OCI-LY3 (cell line): ENCODE results near the gene FRMPD4.

ENCODE experiments used
- H2AFZ ChIP-seq: fragments of 200-600, 300-600 bp; shearing (Covaris generic); 2 replicates; pipeline ENCODE4 v1.6.0; 2014; ENCODE audit warnings: antibody characterized with exemption, low read depth, low read length
- H3K27ac ChIP-seq: fragments of 200-600, 300-600 bp; sonication (generic); 2 replicates; pipeline ENCODE4 v1.5.1; 2014; ENCODE audit warnings: mild to moderate bottlenecking, low read length, moderate library complexity, mixed read lengths
- H3K27me3 ChIP-seq: fragments of 200-600, 300-600 bp; sonication (generic); 2 replicates; pipeline ENCODE4 v1.6.1; 2014; ENCODE audit warnings: low read depth, low read length, mixed read lengths
- H3K36me3 ChIP-seq: fragments of 200-600, 300-600 bp; sonication (generic); replicated peaks from 2 replicates; pipeline ENCODE3; 2014; ENCODE audit warnings: low read depth, low read length, mixed read lengths
- H3K4me1 ChIP-seq: fragments of 300-600, 200-600 bp; sonication (generic); 2 replicates; pipeline ENCODE4 v1.6.1; 2014; ENCODE audit warnings: low read length, mixed read lengths
- H3K4me2 ChIP-seq: fragments of 200-600, 300-600 bp; sonication (generic); 2 replicates; pipeline ENCODE4 v1.6.1; 2014; ENCODE audit warnings: low read length, mixed read lengths
- H3K4me3 ChIP-seq: fragments of 300-600, 200-600 bp; sonication (generic); 2 replicates; pipeline ENCODE4 v1.5.1; 2014; ENCODE audit warnings: antibody characterized with exemption, mild to moderate bottlenecking, low read length, moderate library complexity
- H3K79me2 ChIP-seq: fragments of 300-600, 200-600 bp; shearing (Covaris generic); 2 replicates; pipeline ENCODE4 v1.6.1; 2014; ENCODE audit warnings: mild to moderate bottlenecking, low read length, mixed read lengths
- H3K9ac ChIP-seq: fragments of 300-600, 200-600 bp; shearing (Covaris generic); 2 replicates; pipeline ENCODE4 v1.6.0; 2014; ENCODE audit warnings: mild to moderate bottlenecking, low read length, moderate library complexity
- H3K9me3 ChIP-seq: fragments of 200-600, 300-600 bp; shearing (Covaris generic); 2 replicates; pipeline ENCODE4 v1.6.1; 2014; ENCODE audit warnings: low read length, mixed read lengths; ENCODE audit not compliant: insufficient read depth
- H4K20me1 ChIP-seq: fragments of 200-600, 300-600 bp; sonication (generic); 2 replicates; pipeline ENCODE4 v1.6.1; 2016; ENCODE audit warnings: low read length, mixed read lengths; ENCODE audit not compliant: insufficient read depth
- CTCF ChIP-seq: fragments of 200-600, 300-600 bp; sonication (generic); IDR thresholded peaks from 2 replicates; pipeline ENCODE4 v1.5.1; 2014; ENCODE audit warnings: antibody characterized with exemption, low read length, low read depth
- EZH2phosphoT487 ChIP-seq: fragments of 200-600 bp; shearing (Covaris generic); IDR thresholded peaks from 2 replicates; pipeline ENCODE4 v1.6.1; 2018; ENCODE audit warnings: antibody characterized with exemption, mixed run types, low read depth

The FRMPD4 gene

GRCh38 chrX:12379671-12380070 lies 241.4 kb downstream of the FRMPD4 start:
- Histone ChIP-seq H3K79me2 (no peaks in the 10 kb centered on the region), H3K9ac (no peak overlapping the region), H3K27ac (no peak overlapping the region), H3K36me3 (no peaks in the 10 kb centered on the region), H2AFZ (no peak overlapping the region), H3K9me3 (no peaks in the 10 kb centered on the region), H3K27me3 (0 out of 2 replicates have a peak, but pooled peaks cover 4% of the 10 kb centered on the region), H4K20me1 (no peaks in the 10 kb centered on the region), H3K4me3 (no peak overlapping the region), H3K4me1 (no peaks in the 10 kb centered on the region), H3K4me2 (no peak overlapping the region)
- TF ChIP-seq EZH2phosphoT487 (no peak), CTCF (no peak)

GRCh38 chrX:12383196-12383595 lies 244.9 kb downstream of the FRMPD4 start:
- Histone ChIP-seq H3K79me2 (no peaks in the 10 kb centered on the region), H3K9ac (no peak overlapping the region), H2AFZ (no peak overlapping the region), H3K27me3 (0 out of 2 replicates have a peak, but pooled peaks cover 4% of the 10 kb centered on the region), H4K20me1 (no peaks in the 10 kb centered on the region), H3K4me3 (no peak overlapping the region), H3K4me1 (no peaks in the 10 kb centered on the region), H3K36me3 (no peaks in the 10 kb centered on the region), H3K27ac (no peak overlapping the region), H3K9me3 (no peaks in the 10 kb centered on the region), H3K4me2 (no peak overlapping the region)
- TF ChIP-seq EZH2phosphoT487 (no peak), CTCF (peak; percentile 49)

GRCh38 chrX:12390301-12390700 lies 252.0 kb downstream of the FRMPD4 start:
- H4K20me1 ChIP-seq, result no peaks in the 10 kb centered on the region
- no peak overlapping the region for H3K4me3 ChIP-seq
- TF ChIP-seq CTCF, result no peak
- TF ChIP-seq EZH2phosphoT487, result no peak
- no peak overlapping the region for H2AFZ ChIP-seq
- H3K4me2 ChIP-seq, result no peak overlapping the region
- peaks cover 20% of the 10 kb centered on the region for H3K4me1 ChIP-seq
- no peaks in the 10 kb centered on the region for H3K79me2 ChIP-seq
- no peak overlapping the region for H3K27ac ChIP-seq
- H3K9ac ChIP-seq, result no peak overlapping the region
- H3K27me3 ChIP-seq, result no peaks in the 10 kb centered on the region
- no peaks in the 10 kb centered on the region for H3K36me3 ChIP-seq
- no peaks in the 10 kb centered on the region; the same call in 1 of the 2 replicates for H3K9me3 ChIP-seq

GRCh38 chrX:12396584-12396983 lies 258.3 kb downstream of the FRMPD4 start:
- no peaks in the 10 kb centered on the region for H4K20me1 ChIP-seq
- no peak overlapping the region for H3K9ac ChIP-seq
- H3K79me2 ChIP-seq, result no peaks in the 10 kb centered on the region
- 0 out of 2 replicates have a peak overlapping the region, but pooled peaks have one; percentile 10 for H3K4me3 ChIP-seq
- peak overlapping the region; percentile 57; the same call in 1 of the 2 replicates for H3K27ac ChIP-seq
- no peak overlapping the region for H2AFZ ChIP-seq
- H3K36me3 ChIP-seq, result no peaks in the 10 kb centered on the region
- peaks cover 46% of the 10 kb centered on the region for H3K4me1 ChIP-seq
- TF ChIP-seq EZH2phosphoT487, result no peak
- peak overlapping the region; percentile 49 for H3K4me2 ChIP-seq
- H3K9me3 ChIP-seq, result no peaks in the 10 kb centered on the region
- H3K27me3 ChIP-seq, result no peaks in the 10 kb centered on the region

GRCh38 chrX:12400218-12400617 lies 261.9 kb downstream of the FRMPD4 start:
- Histone ChIP-seq H3K4me1 (peaks cover 38% of the 10 kb centered on the region), H3K36me3 (no peaks in the 10 kb centered on the region), H4K20me1 (no peaks in the 10 kb centered on the region), H3K79me2 (no peaks in the 10 kb centered on the region), H2AFZ (no peak overlapping the region), H3K27ac (no peak overlapping the region), H3K4me3 (no peak overlapping the region), H3K27me3 (no peaks in the 10 kb centered on the region), H3K9me3 (no peaks in the 10 kb centered on the region), H3K9ac (no peak overlapping the region), H3K4me2 (no peak overlapping the region)
- TF ChIP-seq EZH2phosphoT487, result no peak
- TF ChIP-seq CTCF, result no peak
